Measurements from ENCODE around the gene ATP6V0D1.

- no peak for TF ChIP-seq CTCF (conservative IDR thresholded peaks at IDR 0.05 in 1 of 2, IDR thresholded peaks at IDR 0.05 in 1 of 2; ENCODE audit: extremely low read depth in 1 of 2, insufficient read depth in 1 of 2, low read depth in 1 of 2, low read length in 2 of 2)
- TF ChIP-seq EZH2 (IDR thresholded peaks at IDR 0.05; ENCODE audit: borderline replicate concordance, low read length): no peak
Measured at GRCh38 chr16:67454104-67454503, 26.9 kb downstream of the ATP6V0D1 start.

Measured in mammary epithelial cell (primary cell).